HG03097 (cell line): ENCODE measurements around the gene TEX28.
"Not testable (repeated sequence)": the region's sequence is repeated elsewhere in the genome, so short reads cannot be mapped to it uniquely, and the experiment has no call there.

ENCODE experiments used
- ATAC-seq: cut with Tn5 transposase; IDR thresholded peaks from one replicate; pipeline ENCODE4 v1.9.1; 2021; ENCODE audit not compliant: unreplicated experiment, low FRiP score

TEX28 gene

DNA sequence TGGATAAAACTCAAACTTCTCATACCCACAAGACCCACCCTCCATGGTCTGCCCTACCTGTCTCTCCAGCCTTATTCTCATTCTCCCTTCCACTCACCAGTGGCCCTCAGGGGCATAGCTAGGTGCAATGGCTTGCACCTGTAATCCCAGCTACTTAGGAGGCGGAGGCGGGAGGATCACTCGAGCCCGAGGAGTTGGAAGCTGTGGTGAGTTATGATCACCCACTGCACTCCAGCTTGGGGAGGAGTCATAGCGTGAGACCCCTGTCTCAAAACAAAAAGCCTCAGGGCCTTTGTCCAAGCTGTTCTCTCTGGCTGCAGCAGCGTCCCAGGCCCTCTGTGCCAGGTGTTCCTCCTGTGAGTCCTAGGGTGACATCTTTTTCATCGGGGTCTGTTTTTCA lies 17.2 kb upstream of the TEX28 start:
- no peak for ATAC-seq

DNA sequence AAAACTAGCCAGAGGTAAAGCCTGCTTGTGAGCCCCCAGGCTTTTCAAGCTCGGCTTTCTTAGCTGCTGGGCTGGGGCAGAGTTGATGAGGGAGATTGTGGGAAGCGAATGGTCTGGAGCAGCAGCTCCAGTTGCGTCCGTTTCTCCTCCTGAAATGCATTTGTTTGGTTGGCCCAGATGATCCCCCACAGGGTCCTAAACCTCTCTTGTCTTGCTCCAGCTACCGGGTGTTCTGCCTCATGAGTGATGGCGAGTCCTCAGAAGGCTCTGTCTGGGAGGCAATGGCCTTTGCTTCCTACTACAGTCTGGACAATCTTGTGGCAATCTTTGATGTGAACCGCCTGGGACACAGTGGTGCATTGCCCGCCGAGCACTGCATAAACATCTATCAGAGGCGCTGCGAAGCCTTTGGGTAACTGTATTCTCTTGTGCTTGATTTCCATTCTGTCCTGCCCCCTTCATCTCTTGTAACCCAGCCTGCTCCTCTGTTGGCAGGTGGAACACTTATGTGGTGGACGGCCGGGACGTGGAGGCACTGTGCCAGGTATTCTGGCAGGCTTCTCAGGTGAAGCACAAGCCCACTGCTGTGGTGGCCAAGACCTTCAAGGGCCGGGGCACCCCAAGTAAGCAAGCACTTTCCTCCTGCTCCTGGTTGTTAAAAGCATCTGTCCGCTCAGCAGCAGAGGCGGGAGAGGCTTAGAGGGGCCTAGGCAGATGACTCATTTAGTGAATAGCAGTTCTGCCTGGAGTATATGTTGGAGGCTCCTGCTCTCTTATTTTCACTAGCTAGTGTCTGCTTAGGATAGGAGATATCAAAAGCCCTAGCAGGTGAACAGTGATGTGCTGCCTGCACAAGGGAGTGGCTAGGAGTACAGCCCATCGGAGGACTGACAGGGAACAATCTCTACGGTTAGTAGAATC lies 16.0 kb upstream of the TEX28 start:
- no peak for ATAC-seq

DNA sequence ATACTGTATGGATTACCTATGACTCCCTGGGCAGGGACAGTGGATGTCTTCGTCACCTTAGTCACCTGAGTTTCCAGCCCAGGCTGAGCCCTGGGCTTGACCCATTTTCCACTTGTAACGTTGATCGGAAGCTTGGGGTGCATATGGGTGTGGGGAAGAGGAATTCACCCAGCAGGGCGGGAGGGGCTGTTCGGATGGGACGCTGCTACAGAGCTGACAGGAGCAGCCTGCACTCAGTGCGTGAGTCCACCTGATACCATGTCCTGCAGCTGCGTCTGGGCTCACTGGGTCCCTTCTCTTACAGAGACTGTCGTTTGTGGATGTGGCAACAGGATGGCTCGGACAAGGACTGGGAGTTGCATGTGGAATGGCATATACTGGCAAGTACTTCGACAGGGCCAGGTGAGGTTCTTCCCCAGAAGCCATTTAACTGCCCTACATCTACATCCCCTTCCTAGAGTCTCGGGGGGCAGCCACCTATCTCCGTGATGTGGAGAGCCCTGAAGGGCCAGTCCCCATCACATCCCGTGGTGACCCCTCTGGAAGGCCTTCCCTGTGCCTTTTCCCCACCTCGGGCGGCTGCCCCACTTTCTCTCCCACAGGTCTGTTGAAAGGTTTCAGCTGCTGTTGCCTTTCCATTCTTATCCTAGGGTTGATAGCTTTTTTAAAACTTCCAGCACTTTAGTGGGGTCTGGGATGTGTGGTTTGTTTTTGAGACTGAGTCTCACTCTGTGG lies 14.3 kb upstream of the TEX28 start:
- no peak for ATAC-seq

DNA sequence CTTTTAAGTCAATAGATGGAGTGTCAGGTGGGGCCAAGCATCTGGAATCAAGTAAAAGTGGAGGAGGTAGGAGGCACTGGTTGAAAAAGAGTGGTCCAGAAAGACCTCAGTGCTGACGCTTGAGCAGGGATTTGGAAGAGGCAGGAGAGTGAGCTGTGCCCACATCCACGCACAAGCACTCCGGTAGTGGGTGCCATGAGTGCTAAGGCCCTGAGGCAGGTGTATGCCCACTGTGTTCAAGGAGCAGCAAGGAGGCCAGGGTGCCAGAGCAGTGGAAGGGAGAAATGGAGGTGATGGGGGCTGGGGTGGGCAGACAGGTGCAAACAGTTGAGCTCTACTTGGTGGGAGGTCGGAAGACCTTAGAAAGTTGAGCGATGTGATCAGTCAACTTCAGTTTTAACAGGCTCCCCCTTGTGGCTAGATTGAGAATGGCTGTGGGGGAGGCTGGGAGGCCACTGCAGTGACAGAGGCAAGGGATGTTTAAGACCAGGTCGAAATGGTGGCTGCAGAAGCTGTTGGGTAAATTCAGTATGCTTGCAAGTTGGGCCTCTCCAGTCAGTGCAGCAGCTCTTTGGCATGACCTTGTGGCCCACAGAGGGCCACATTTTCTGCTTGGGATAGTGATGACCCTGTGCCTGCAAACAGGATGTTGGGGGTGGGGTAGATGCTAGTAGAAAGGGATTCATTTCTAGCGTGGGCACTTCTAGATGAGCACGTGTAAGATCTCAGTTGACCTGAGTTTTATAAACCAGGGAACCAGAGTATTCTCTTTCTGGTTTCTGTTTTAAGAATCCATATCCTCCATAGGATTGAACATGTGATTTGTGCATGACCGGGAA lies 13.4 kb upstream of the TEX28 start:
- no peak for ATAC-seq

DNA sequence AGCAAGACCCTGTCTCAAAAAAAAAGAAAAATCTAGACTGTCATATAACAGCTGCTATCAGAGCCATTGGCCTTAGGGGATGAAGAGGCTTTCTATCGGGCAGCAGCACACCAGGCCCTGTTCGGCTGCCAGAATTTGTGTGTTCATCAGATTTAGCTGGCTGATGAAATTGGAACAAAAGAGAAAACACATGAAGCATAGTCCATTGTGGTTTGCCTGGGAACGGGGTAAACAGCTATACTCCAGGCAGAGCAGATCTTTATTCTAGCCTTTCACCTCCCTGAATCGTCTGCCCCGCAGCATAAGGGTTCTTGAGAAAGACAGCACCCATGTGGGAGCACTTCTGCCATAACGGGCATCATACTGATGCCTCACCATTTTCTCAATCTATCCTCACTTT lies 12.3 kb upstream of the TEX28 start:
- ATAC-seq: no peak

DNA sequence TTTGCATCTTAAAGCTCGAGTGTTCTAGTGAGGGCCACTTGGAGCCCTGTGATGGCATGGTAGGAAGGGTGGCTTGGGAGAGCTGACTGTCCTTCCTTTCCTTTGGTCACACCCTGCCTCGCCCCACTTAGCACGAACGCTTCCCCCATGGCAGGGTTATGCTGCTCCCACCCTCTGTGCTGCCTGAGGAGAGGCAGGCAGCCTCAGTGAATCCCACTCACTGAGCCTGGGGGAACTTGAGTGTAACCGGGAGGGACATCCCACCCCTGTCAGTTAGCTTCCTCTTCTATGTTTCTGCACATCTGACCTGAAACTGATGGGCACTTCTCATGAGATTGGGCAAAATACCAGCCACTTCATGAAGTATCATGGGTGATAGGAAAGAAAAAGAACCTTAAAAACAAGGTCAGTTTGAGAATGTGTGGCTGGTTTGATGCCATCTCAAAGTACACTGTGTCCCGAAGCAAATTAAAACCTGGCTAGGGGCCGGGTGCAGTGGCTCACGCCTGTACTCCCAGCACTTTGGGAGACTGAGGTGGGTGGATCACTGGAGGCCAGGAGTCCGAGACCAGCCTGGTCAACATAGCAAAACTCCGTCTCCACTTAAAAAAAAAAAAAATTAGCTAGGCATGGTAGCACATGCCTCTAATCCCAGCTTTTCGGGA lies 10.7 kb upstream of the TEX28 start:
- ATAC-seq: no peak

DNA sequence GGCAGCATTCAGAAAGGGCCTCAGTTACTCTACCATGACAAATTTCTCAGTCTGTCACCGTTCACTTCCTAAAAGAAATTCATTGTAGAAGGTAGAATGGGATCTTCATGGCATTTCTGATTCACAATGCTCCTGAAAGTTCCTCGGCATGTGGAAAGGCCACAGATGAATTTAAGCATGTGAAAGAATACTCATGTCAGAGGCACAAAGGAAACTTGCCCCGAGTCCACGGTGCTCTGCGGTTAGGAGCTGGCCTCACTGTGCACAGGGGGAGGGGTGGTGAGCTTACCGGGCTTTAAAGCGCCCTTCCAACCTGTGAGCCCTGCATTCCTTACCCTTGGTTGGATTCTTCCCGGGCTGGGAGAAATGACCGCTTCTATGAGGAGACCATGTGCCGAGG lies 9.9 kb upstream of the TEX28 start:
- no peak for ATAC-seq

DNA sequence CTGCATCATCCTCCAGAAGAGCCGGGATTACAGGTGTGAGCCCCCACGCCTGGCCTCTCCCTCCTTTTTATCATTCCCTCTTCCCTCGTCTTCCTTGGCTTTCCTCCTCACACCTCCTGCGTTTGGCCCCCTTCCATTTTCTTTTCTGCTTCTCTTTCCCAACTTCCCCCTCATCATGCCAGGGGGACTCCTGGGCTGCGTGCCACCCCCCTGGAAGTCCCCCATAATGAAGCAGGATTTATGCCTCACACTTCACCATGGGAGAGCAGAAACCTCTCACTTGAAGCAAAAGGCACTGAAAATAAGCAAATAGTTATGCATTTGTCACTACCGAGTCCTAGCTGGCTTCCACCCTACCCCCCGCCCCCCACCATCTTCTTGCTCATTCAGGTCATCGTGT lies 8.6 kb upstream of the TEX28 start:
- no peak for ATAC-seq

DNA sequence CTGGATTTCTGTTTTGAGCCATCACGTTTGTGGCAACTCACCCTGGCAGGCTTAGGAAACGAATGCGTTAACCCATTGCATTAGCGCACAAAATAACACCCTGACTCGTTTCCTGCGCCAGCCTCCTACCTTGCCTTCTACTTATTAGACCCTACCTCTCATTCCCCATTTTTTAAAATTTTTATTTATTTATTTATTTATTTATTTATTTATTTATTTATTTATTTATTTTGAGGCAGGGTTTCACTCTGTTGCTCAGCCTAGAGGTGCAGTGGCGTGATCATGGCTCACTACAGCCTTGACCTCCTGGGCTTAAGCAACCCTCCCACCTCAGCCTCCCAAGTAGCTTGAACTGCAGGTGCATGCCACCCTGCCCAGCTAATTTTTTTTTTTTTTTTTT lies 8.1 kb upstream of the TEX28 start:
- not testable (repeated sequence) for ATAC-seq

DNA sequence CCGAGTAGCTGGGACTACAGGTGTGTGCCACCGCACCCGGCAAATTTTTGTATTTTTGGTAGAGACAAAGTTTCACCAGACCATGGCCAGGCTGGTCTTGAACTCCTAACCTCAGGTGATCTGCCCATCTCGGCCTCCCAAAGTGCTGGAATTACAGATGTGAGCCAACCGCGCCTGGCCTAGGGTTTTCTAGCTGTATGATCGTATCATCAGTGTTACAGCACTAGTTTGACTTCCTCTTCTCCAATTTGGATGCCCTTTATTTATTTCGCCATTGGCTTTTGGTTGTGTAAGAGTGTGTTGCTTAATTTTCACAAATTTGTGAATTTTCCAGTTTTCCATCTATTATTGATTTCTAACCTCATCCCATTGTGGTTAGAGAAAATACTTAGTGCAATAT lies 5.9 kb upstream of the TEX28 start:
- no peak for ATAC-seq

DNA sequence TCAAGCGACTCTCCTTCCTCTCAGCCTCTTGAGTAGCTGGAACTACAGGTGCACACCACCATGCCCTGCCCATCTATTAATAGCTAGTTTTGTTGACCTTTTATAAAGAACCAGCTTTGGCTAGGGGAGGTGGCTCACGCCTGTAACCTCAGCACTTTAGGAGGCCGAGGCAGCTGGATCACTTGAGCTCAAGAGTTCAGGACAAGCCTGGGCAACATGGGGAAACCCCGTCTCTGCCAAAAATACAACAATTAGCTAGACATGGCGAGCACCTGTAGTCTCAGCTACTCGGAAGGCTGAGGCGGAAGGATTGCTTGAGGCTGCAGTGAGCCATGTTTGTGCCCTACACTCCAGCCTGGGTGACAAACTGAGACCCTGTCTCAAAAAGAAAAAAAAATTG lies 3.4 kb upstream of the TEX28 start:
- no peak for ATAC-seq

DNA sequence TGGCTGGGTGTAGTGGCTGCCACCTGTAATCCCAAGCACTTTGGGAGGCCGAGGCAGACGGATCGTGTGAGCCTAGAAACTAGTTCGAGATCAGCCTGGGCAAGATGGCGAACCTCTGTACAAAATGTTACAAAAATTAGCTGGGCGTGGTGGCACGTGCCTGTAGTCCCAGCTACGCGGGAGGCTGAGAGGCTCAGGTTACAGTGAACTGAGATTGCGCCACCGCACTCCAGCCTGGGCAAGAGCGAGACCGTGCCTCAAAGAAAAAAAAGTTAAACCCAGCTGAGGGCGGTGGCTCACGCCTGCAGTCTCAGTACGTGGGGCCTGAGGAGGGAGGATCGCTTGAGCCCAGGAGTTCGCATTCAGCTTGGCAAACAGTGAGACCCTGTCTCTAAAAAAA lies 1.8 kb upstream of the TEX28 start:
- ATAC-seq: no peak

DNA sequence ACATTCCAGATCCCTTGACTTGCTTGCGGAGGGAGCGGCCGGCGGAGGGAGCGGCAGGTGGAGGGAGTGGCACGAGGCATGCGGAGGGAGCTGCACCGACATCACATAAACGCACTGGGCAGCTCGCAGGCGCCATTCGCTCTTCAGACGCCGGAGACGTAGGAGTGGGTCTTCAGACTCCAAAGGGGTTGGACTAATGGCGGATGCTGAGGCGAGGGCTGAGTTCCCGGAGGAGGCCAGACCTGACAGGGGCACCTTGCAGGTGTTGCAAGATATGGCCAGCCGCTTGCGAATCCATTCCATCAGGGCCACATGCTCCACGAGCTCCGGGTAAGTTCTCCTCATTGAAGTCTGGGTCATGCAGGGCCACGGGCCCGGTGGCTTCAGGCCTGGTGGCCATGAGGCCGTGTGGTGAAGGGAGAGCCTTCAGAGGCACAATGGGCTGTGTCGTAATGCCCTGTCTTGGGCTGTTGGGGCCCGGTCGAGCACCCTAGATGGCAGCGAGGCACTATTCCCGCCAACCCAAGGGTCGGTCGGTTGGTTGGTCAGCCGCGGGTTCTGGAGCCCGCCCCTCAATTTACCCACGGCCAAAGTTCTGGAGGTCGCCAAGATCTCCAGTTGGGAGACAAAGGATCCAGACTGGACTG lies 863 bp upstream of the TEX28 start, which contains the start of gene TKTL1:
TKTL1 (plus strand) TSS at position 132 of the 647 bp plus-strand sequence; CDS start at position 197, 65 bp downstream.
- ATAC-seq: no peak

DNA sequence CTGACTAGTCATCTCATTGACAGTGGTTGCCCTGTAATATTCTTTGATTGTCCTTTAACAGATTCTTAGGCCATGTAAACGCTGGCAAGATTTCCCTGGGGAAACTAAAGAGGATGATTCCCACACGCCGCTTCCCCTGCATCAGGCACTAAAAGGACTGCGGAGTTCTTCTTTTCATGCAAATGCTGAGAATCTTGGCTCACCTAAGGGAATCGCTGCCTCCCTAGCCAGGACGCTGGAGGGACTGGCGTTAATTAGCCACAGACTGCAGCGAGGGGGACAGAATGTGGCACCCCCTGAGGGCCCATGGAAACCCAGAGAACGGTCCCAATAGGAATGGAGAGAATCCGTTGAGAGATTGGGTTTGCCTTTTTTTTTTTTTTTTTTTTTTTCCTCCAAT lies 8.5 kb downstream of the TEX28 start:
- not testable (repeated sequence) for ATAC-seq

DNA sequence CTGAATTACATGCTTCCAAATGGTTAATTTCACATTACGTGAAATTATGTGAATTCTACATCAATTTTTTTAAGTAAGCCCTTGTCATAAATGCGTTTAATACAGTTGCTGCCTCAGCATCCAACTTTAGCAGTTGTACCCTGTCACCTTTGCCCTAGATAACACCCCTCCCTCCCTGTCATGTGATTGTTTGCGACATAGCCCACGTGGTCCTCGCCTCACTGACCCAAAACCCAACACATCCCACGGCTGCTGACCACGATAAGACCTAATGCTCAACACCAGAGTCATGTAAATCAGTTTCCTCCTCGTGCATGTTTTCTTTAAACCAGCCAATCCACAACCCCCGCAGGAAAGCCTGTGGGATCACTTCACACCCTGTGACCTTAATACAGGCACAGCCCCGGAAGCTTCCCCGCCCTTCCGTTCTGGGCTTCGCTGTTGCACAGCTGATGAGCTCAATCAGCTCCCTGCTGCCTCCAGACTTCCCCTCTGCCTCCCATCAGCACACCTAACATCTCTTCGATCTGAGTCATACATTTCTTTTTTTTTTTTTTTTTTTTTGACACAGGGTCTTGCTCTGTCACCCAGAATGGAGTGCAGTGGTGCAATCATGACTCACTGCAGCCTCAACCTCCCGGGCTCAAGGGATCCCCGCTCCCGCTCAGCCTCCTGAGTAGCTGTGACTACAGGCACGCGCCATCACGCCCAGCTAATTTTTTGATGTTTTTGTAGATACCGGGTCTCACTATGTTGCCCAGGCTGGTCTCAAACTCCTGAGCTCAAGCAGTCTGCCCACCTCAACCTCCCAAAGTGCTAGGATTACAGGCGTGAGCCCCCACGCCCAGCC lies 10.2 kb downstream of the TEX28 start:
- not testable (repeated sequence) for ATAC-seq

DNA sequence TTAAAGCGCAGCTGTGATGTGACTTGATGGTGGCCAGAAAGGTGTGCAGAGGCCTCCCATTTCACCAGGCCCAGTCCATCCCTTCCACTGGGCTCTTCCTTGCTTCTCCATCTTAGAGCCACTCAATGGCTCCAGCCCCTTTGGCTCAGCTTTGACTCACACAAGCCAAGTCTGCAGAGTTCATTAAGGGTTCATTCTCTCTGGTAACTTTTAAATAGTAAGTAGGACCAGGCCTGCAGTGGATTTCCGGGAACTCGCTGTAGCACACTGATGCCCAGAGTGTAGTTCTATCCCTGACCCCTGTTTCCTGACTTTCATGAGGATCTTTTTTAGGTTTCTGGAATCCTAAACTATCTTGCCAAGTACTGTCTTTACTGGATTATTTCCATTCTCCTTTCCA lies 25.7 kb downstream of the TEX28 start:
- ATAC-seq: not testable (repeated sequence)

DNA sequence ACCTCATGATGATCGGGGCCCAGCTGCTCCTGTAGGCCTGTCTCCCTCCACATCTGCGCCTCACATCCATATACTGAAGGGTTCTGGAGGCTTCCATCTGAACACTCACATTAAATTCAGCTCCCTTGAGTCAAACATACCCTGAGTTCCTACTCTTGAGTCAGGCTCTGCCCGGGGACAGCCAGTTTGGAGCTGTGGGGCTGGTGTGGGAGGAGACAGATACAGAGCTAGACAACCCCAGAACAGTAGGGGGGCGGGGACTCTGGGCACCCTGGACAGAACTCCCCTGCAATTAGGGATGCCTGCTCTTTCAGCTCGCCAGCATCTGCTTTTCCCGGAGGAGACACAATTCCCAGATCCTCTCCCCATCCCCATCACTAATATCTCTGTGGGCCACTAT lies 31.9 kb downstream of the TEX28 start:
- not testable (repeated sequence) for ATAC-seq

DNA sequence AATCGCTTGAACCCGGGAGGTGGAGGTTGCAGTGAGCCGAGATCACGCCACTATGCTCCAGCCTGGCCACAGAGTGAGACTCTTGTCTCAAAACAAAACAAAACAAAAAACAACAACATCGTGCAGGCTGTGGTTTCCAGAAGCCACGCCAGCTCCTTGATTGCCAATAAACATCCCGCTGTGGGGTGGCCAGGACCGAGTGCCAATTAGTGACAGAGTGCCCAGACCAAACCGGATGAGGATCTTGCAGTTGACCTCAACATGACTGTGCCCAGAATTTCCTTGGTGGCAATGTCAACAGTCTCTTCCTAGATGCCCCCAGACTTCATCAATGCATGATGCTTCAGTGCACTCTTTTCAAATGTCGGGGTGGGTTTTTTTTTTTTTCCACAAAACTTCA lies 36.2 kb downstream of the TEX28 start:
- ATAC-seq: not testable (repeated sequence)

DNA sequence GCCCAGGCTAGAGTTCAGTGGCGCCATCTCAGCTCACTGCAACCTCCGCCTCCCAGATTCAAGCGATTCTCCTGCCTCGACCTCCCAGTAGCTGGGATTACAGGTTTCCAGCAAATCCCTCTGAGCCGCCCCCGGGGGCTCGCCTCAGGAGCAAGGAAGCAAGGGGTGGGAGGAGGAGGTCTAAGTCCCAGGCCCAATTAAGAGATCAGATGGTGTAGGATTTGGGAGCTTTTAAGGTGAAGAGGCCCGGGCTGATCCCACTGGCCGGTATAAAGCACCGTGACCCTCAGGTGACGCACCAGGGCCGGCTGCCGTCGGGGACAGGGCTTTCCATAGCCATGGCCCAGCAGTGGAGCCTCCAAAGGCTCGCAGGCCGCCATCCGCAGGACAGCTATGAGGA lies 37.6 kb downstream of the TEX28 start, which contains the start of gene OPN1MW3:
OPN1MW3 (plus strand) TSS at position 301 of the 400 bp plus-strand sequence; CDS start at position 339, 38 bp downstream.
- not testable (repeated sequence) for ATAC-seq
